ENCODE data around the gene KIRREL3.

DNA sequence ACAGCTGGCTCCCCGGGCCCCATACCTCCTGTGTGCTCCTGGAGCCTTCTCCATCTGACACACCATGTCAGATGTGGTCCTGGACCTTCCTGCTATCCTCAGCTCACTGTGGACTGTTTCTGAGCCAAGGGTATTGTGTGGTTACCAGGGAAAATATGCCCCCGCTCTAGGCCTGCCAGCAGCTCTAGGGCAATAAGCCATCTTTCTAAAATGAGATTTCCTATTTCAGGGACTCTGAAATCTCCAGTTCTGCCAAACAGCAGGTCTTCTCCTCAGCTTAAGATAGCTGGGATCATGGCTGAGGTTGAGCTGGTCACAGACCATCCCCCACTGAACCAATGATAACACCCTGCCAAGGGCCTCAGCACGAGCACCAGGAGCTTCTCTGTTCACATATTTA is 417.5 kb downstream of the KIRREL3 start:
- TF ChIP-seq POLR2A (IDR thresholded peaks at IDR 0.05; ENCODE audit: low read depth, low read length) (no peak), TAF1 (IDR thresholded peaks at IDR 0.05; ENCODE audit: low read depth, low read length) (no peak), POLR2AphosphoS5 (IDR thresholded peaks at IDR 0.05; ENCODE audit: low read depth, low read length) (no peak), POU2F2 (IDR thresholded peaks at IDR 0.05; ENCODE audit: low read depth, low read length) (no peak)
